ENCODE measurements around the gene TYW1B.
"Not testable (repeated sequence)": the region's sequence is repeated elsewhere in the genome, so short reads cannot be mapped to it uniquely, and the experiment has no call there.

Gene TYW1B

DNA sequence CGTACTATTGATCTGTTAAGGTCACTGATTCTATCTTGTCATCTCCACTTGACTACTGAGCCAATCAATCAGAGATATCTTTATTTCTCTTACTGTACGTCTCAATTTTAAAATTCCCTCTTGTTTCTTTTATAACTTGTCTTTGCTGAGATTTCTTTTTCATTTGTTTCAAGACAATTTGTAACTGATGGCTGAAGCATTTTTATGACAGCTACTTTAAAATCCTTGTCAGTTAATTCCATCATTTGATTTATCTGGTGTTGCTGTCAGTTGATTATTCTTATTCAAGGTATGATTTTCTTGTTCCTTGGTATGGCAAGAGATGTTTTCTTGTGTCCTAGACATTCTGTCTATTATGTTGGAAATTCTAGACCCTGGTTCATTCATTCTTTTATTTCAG is 76.6 kb downstream of the TYW1B start:
- no peak for DNase-seq

- DNase-seq = not testable (repeated sequence)
Measured at GRCh38 chr7:72748649-72749048, 79.4 kb downstream of the TYW1B start.

DNA sequence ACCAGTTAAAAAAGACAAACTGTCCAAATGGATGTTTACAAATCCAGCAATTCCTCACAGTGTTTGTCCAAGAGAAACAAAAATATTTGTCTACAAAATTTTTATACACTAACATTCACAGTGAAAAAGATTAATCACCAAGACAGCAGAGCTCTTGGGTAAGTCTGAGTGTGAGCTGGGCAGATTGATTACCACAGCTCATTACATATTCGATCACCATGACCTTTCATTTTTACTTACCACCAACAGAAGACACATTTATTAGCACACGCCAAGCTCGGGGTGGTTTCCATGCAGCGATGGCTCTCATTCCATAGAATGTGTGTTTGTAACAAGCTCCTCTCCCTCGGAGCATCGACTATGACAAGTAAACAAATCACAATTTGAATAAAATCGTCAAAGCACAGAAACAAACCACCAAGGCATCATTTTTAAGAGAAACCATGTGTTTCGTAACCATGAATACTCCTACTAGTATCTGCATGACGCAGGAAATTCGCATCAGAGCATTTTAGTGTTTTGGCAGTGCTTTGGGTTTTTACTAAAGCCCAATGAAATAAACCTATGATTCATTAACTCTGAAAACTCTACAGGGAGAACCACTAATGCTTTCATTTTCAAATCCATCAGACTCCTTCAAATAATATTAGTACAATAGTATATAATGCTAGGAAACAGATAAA is 83.6 kb downstream of the TYW1B start:
- DNase-seq = not testable (repeated sequence)

DNA sequence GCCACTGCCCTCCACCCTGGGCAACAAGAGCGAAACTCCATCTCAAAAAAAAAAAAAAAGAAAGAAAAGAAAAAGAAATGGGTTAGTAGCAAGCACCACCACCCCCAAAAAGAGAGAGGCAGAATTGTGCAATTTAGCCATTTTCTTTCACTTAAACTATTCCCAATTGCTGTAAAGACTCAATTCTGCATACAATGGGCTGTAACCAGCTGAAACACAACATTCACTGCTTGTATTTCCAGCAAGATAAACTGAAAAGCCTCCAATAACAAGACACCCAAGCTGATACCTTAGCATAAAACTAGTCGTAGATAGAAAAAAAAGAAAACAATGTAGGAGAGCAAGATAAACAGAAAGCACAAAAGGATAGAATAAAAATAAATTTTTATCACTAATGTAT is 84.2 kb downstream of the TYW1B start:
- not testable (repeated sequence) for DNase-seq

DNA sequence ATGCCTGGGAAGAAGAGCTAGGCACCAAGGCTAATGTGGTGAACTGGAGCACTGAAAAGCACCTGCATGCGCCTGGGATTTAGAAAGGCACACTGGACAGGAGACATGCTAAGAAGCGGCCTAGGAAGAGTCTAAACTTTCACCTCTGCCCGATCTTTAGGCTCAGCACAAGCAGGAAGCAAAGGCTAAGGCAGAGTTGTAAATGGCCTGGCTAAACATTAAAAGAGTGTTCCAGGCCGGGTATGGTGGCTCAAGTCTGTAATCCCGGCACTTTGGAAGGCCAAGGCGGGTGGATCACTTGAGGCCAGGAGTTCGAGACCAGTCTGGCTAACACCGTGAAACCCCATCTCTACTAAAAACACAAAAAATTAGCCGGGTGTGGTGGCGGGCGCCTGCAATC is 88.3 kb downstream of the TYW1B start:
- not testable (repeated sequence) for DNase-seq

- DNase-seq = not testable (repeated sequence)
Measured at GRCh38 chr7:72735855-72736254, 92.1 kb downstream of the TYW1B start.

GRCh38 chr7:72730815-72731214 is 97.2 kb downstream of the TYW1B start:
- DNase-seq = not testable (repeated sequence)

- DNase-seq = not testable (repeated sequence)
Measured at GRCh38 chr7:72730384-72730783, 97.6 kb downstream of the TYW1B start.

GRCh38 chr7:72729130-72729529 is 98.9 kb downstream of the TYW1B start:
- not testable (repeated sequence) for DNase-seq

GRCh38 chr7:72722694-72723093 is 105.3 kb downstream of the TYW1B start:
- not testable (repeated sequence) for DNase-seq

- not testable (repeated sequence) for DNase-seq
Measured at GRCh38 chr7:72720890-72721289, 107.1 kb downstream of the TYW1B start.

DNA sequence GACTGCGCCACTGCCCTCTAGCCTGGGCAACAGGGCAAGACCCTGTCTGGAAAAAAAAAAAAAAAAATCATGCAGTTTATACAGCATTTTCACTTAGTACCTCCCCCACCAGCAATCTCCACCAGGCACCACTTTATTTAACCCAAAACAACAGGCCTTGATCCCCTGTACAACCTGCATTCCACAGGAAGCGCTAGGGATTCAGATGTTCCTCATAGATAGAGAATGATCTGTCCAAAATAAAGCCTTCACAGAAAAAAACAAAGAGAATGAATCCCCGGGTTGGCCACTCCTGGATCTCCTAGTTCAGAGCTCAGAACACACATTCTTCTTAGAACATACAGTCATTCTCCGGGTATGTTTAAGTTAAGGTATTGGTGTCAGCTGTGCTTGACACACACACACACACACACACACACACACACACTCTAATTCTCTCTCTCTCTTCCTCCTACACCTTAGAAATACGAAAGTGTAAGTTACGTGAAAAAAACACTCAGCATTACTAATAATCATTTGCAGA is 110.7 kb downstream of the TYW1B start:
- DNase-seq = not testable (repeated sequence)

DNA sequence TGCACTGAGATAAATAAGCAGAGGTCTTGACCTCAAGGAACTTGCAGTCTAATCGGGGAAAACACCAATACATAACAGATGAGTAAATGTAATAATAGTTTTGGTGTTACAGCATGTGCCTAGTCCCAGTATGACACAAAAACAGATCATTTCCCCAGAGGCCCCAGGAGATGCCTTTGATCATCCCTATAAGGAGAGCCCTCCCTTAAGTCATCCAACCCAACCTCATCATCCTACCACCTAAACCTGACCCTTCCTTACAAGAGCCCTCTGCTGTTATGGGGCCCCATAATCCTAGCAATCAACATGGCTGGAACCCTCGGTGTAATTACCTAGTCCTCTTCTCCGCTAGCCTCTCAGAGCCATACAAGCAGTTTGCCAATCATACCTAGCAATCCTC is 116.1 kb downstream of the TYW1B start:
- not testable (repeated sequence) for DNase-seq

GRCh38 chr7:72710983-72711382 is 117.0 kb downstream of the TYW1B start:
- no peak for DNase-seq

DNA sequence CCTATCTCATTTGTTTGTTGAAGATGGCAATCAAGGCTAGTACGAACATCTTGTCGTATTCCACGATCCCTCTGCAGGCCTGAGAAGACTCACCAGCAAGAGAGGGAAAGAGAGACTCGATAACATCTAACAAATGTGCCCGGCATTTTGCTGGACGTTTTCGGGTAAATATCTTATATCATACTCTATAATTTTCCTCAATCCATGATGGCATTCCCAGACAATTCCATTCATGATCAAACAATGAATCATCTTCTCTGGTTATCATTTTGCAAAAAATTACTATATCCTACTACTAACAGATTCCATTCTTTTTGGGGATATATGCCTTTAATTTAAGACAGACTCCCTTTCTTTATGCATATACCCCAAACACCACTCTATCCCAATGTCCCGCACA is 118.1 kb downstream of the TYW1B start:
- no peak for DNase-seq

DNA sequence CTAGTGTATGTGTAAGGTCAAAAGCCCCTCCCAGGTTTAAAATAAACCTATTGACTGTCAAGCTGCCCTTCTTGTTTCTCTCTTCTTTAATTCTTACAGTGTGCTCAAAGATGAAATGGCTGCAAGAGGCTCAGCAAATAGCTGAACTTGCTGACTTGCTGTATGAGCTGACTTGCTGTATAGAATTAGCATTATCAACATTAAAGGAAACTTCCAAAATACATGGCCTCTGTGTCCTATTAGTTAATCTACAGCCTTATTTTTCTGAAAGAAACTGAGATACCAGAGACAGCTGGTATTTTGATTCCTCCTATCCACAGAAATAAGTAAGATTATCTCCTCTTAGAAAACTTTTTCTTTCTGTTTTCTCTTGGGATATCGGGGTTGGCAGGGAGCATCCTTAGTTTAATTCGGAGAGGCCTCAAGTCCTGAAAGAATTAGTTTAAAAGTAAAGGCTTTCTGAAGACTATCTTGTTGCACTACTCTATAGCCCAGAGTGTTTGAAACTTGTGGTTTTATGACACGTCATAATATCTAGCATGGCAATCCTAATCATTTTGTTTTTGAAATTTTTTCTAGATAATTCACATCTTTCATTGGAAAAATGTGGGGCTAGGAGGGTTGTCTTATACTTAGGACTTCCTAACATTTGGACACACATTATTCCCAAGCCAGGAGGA is 119.5 kb downstream of the TYW1B start:
- DNase-seq = not testable (repeated sequence)

- no peak for DNase-seq
Measured at GRCh38 chr7:72706521-72706920, 121.5 kb downstream of the TYW1B start.

DNA sequence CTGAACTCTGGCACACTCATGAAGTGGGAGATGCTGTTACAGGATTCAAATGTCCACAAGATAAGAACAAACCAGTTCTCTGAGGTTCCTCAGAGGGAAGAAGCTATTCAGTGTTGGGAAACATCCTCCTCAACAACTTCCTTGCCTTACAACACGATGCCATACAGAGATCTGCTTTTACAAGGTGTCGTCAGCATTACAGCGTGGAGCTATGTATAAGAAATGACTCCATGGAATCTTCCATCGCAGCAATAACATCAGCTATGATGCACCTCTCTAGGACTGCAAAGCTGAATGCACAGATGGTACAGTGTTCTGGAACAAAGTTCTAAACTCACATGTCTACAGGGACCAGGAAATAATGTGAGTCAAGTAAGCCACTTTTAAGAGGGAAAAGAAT is 122.3 kb downstream of the TYW1B start:
- DNase-seq = not testable (repeated sequence)

- DNase-seq = no peak
Measured at GRCh38 chr7:72704894-72705293, 123.1 kb downstream of the TYW1B start.

- DNase-seq = not testable (repeated sequence)
Measured at GRCh38 chr7:72700548-72700947, 127.5 kb downstream of the TYW1B start.

- not testable (repeated sequence) for DNase-seq
Measured at GRCh38 chr7:72697066-72697465, 130.9 kb downstream of the TYW1B start.

GRCh38 chr7:72696643-72697042 is 131.4 kb downstream of the TYW1B start:
- not testable (repeated sequence) for DNase-seq

GRCh38 chr7:72695482-72695881 is 132.5 kb downstream of the TYW1B start:
- not testable (repeated sequence) for DNase-seq

DNA sequence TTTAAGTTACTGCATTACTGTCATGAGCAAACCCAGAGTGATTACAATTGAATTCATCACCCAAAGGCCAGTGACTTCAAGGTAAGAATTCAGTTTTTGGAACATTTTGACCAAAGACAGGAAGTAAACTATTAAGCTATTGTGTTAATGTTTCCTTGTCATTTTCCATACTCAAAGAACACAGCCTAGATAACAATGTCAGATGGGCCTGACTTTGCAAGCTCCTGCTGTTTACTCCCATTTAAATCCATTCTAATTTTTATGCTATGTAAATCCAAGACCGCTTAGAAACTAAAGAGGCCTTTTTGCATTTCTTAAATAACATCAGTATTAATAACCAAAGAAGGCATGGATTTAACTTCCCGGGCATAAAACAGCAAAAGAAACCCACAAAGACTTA is 136.6 kb downstream of the TYW1B start:
- not testable (repeated sequence) for DNase-seq

Measured in NCI-H524 treated with DMSO at 0.1 percent for 48 hours (cell line).